HepG2 (cell line): ENCODE results near the gene AGAP1. TPM values are rescaled to one million over a fixed set of nuclear protein-coding genes. Genes with fewer than 3 reads are reported as not detected.
A peak's percentile ranks its signal among the peaks of the same experiment; 100 is the strongest.

Source experiments
- CEBPG ChIP-seq: IDR thresholded peaks from 2 replicates; pipeline ENCODE4 v1.6.1; 2016
- FUBP1 ChIP-seq: sonication (generic); formaldehyde crosslinking; IDR thresholded peaks from 2 replicates; pipeline ENCODE4 v1.5.1; 2020; ENCODE audit warnings: missing genetic modification reagents, mild to moderate bottlenecking, borderline replicate concordance
- HMG20A ChIP-seq: IDR thresholded peaks from 2 replicates; pipeline ENCODE4 v1.6.1; 2016; ENCODE audit warnings: borderline replicate concordance
- JARID2 ChIP-seq: sonication (generic); formaldehyde crosslinking; IDR thresholded peaks from 2 replicates; pipeline ENCODE4 v1.8.1; 2023; ENCODE audit warnings: missing genetic modification reagents, inconsistent platforms; ENCODE audit not compliant: insufficient replicate concordance
- MAX ChIP-seq: IDR thresholded peaks from 2 replicates; pipeline ENCODE4 v1.6.1; 2012; ENCODE audit warnings: inconsistent platforms
- MTERF4 ChIP-seq: sonication (generic); formaldehyde crosslinking; IDR thresholded peaks from 2 replicates; pipeline ENCODE4 v1.8.0; 2023; ENCODE audit warnings: mild to moderate bottlenecking, missing genetic modification reagents
- TARDBP ChIP-seq: sonication (generic); formaldehyde crosslinking; IDR thresholded peaks from 2 replicates; pipeline ENCODE4 v1.8.0; 2022; ENCODE audit warnings: mild to moderate bottlenecking, missing genetic modification reagents
- TERF1 ChIP-seq: sonication (generic); formaldehyde crosslinking; IDR thresholded peaks from 2 replicates; pipeline ENCODE4 v1.8.0; 2022; ENCODE audit warnings: mild to moderate bottlenecking, missing genetic modification reagents, moderate library complexity
- THRA ChIP-seq: sonication (generic); formaldehyde crosslinking; IDR thresholded peaks from 2 replicates; pipeline ENCODE4 v1.4.0; 2020; ENCODE audit warnings: missing genetic modification reagents, borderline replicate concordance
- ZNF20 ChIP-seq: sonication (generic); formaldehyde crosslinking; IDR thresholded peaks from 2 replicates; pipeline ENCODE4 v1.4.0; 2020; ENCODE audit warnings: mild to moderate bottlenecking, moderate library complexity, missing genetic modification reagents
- ZNF318 ChIP-seq: sonication (generic); formaldehyde crosslinking; IDR thresholded peaks from 2 replicates; pipeline ENCODE4 v1.4.0; 2020; ENCODE audit warnings: mild to moderate bottlenecking, missing genetic modification reagents
- ZNF510 ChIP-seq: sonication (generic); formaldehyde crosslinking; IDR thresholded peaks from 2 replicates; pipeline ENCODE4 v1.4.0; 2020; ENCODE audit warnings: low read depth, mild to moderate bottlenecking, missing genetic modification reagents
- ZNF598 ChIP-seq: sonication (generic); formaldehyde crosslinking; IDR thresholded peaks from 2 replicates; pipeline ENCODE4 v1.5.1; 2020; ENCODE audit warnings: mild to moderate bottlenecking, missing genetic modification reagents, borderline replicate concordance
- ZNF746 ChIP-seq: sonication (generic); formaldehyde crosslinking; IDR thresholded peaks from 2 replicates; pipeline ENCODE4 v1.8.0; 2022; ENCODE audit warnings: mild to moderate bottlenecking, missing genetic modification reagents
- polyA plus RNA-seq, 8 experiments: library from polyadenylated mRNA; depleted of rRNA in 3 of 8; stranded (reverse) in 7 of 8; unstranded in 1 of 8; fragments of >200 nt; fragmentation: Illumina TruSeq in 4 of 8; extraction: Trizol in 4 of 8; gene quantifications; 2 replicates each; pipeline versions ENCODE4 v1.2.1 to v1.2.3, GENCODE V29; 2011 to 2016; ENCODE audit warnings: low read depth in 4 of 8, missing spikeins in 1 of 8, mixed read lengths in 1 of 8; ENCODE audit not compliant: insufficient read depth in 1 of 8
- total RNA-seq, 5 experiments: library from RNA; depleted of rRNA; stranded (reverse); fragments of >200 nt; fragmentation: Illumina TruSeq; extraction: Trizol; gene quantifications; 2 replicates each; pipeline ENCODE4 v1.2.3, GENCODE V29; 2016; ENCODE audit warnings: low read depth in 1 of 5

AGAP1 gene
- total and polyA plus RNA-seq, 2 of the 13 experiments (the other 11 are each of a cell fraction or from before 2014, with no cell fraction given): 21.2 to 32.7 TPM

- TF ChIP-seq ZNF318 (CRISPR knock-in tag) (no peak), ZNF598 (CRISPR knock-in tag) (0 out of 2 replicates have a peak, but pooled peaks have one; percentile 21), TERF1 (CRISPR knock-in tag) (no peak), MTERF4 (CRISPR knock-in tag) (no peak), FUBP1 (CRISPR knock-in tag) (no peak), TARDBP (CRISPR knock-in tag) (no peak), JARID2 (no peak), ZNF510 (CRISPR knock-in tag) (no peak), ZNF20 (no peak), MAX (no peak), ZNF746 (CRISPR knock-in tag) (peak; percentile 76), THRA (no peak), HMG20A (CRISPR knock-in tag) (no peak), CEBPG (CRISPR knock-in tag) (no peak)
Measured at GRCh38 chr2:235495373-235496238, 1.8 kb downstream of the AGAP1 start (continued).
